GM23338 (cell line): ENCODE results near the gene LUZP2. TPM values are rescaled to one million over a fixed set of nuclear protein-coding genes. Genes with fewer than 3 reads are reported as not detected.

ENCODE experiments used
- ATAC-seq: fragments of 200-7000 bp; cut with Tn5 transposase; 3 replicates; pipeline ENCODE4 v1.9.1; 2020
- DNase-seq: peaks from one replicate; pipeline ENCODE4 v3.0.0-alpha.2; 2015; ENCODE audit warnings: low spot score
- H2AFZ ChIP-seq: fragments of 200-600 bp; sonication (generic); 2 replicates; pipeline ENCODE4 v1.8.0; 2016; ENCODE audit warnings: antibody characterized with exemption, mild to moderate bottlenecking, moderate library complexity
- H3F3A ChIP-seq: fragments of 200-600 bp; sonication (generic); replicated peaks from 2 replicates; pipeline ENCODE4 v1.8.0; 2017; ENCODE audit warnings: antibody characterized with exemption, mixed run types, low read depth
- H3K27ac ChIP-seq: fragments of 200-600 bp; sonication (generic); 2 replicates; pipeline ENCODE4 v1.6.1; 2016; ENCODE audit warnings: low read depth
- H3K27me3 ChIP-seq: fragments of 200-600 bp; sonication (generic); 2 replicates; pipeline ENCODE4 v1.8.0; 2016; ENCODE audit warnings: mild to moderate bottlenecking, mixed run types, moderate library complexity; ENCODE audit not compliant: insufficient read depth
- H3K36me3 ChIP-seq: fragments of 200-600 bp; sonication (generic); 2 replicates; pipeline ENCODE4 v1.8.0; 2016; ENCODE audit warnings: mild to moderate bottlenecking; ENCODE audit not compliant: insufficient read depth
- H3K4me1 ChIP-seq: fragments of 200-600 bp; sonication (generic); 2 replicates; pipeline ENCODE4 v1.8.0; 2016; ENCODE audit warnings: mild to moderate bottlenecking, moderate library complexity; ENCODE audit not compliant: insufficient read depth
- H3K4me2 ChIP-seq: fragments of 200-600 bp; sonication (generic); 2 replicates; pipeline ENCODE4 v1.7.1; 2017; ENCODE audit warnings: mixed run types
- H3K4me3 ChIP-seq: fragments of 200-600 bp; sonication (generic); 2 replicates; pipeline ENCODE4 v1.6.1; 2016; ENCODE audit warnings: mixed run types
- H3K79me2 ChIP-seq: fragments of 200-600 bp; sonication (generic); replicated peaks from 2 replicates; pipeline ENCODE4 v1.8.0; 2017; ENCODE audit warnings: mild to moderate bottlenecking; ENCODE audit not compliant: insufficient read depth
- H3K9me2 ChIP-seq: fragments of 200-600 bp; sonication (generic); 2 replicates; pipeline ENCODE4 v1.8.0; 2017; ENCODE audit not compliant: insufficient read depth
- H4K20me1 ChIP-seq: fragments of 200-600 bp; sonication (generic); replicated peaks from 2 replicates; pipeline ENCODE4 v1.8.0; 2017; ENCODE audit warnings: mild to moderate bottlenecking; ENCODE audit not compliant: insufficient read depth
- H3K27ac Mint-ChIP-seq: 2 replicates; pipeline ENCODE4 v1.8.0; 2020; ENCODE audit warnings: inconsistent platforms, mild to moderate bottlenecking, moderate library complexity, mixed read lengths
- H3K27me3 Mint-ChIP-seq: 3 replicates; pipeline ENCODE4 v1.8.0; 2022; ENCODE audit warnings: low read depth, mild to moderate bottlenecking, moderate library complexity, mixed read lengths, inconsistent platforms; ENCODE audit not compliant: insufficient read depth, poor library complexity
- H3K36me3 Mint-ChIP-seq: 3 replicates; pipeline ENCODE4 v1.8.0; 2021; ENCODE audit warnings: low read depth, mild to moderate bottlenecking, inconsistent platforms, moderate library complexity, mixed read lengths
- H3K4me1 Mint-ChIP-seq: 3 replicates; pipeline ENCODE4 v1.8.0; 2020; ENCODE audit warnings: mild to moderate bottlenecking, inconsistent platforms, mixed read lengths
- H3K4me3 Mint-ChIP-seq: 3 replicates; pipeline ENCODE4 v1.8.0; 2021; ENCODE audit warnings: moderate library complexity, mild to moderate bottlenecking, inconsistent platforms, mixed read lengths
- H3K9me3 Mint-ChIP-seq: 3 replicates; pipeline ENCODE4 v1.8.0; 2020; ENCODE audit warnings: moderate library complexity, mild to moderate bottlenecking, inconsistent platforms, mixed read lengths
- CREB1 ChIP-seq: fragments of 250-450 bp; sonication (Bioruptor Pico); IDR thresholded peaks from 2 replicates; pipeline ENCODE4 v1.5.0; 2020; ENCODE audit warnings: low read depth, mild to moderate bottlenecking, moderate library complexity
- EZH2 ChIP-seq: fragments of 200-600 bp; sonication (generic); IDR thresholded peaks from one replicate; pipeline ENCODE4 v1.8.0; 2017; ENCODE audit warnings: antibody characterized with exemption, mild to moderate bottlenecking, low read depth; ENCODE audit not compliant: unreplicated experiment
- JUNB ChIP-seq: IDR thresholded peaks from one replicate; pipeline ENCODE4 v1.6.1; 2016; ENCODE audit warnings: antibody characterized with exemption; ENCODE audit not compliant: unreplicated experiment
- POLR2AphosphoS5 ChIP-seq: IDR thresholded peaks from 2 replicates; pipeline ENCODE4 v1.6.1; 2016; ENCODE audit warnings: antibody characterized with exemption, low read depth
- STAT1 ChIP-seq: IDR thresholded peaks from one replicate; pipeline ENCODE4 v1.6.1; 2016; ENCODE audit warnings: antibody characterized with exemption; ENCODE audit not compliant: unreplicated experiment
- ZNF114 ChIP-seq: fragments of 250-450 bp; sonication (Bioruptor Pico); IDR thresholded peaks from 2 replicates; pipeline ENCODE4 v1.5.0; 2020; ENCODE audit warnings: mild to moderate bottlenecking, moderate library complexity
- ZNF331 ChIP-seq: fragments of 250-450 bp; sonication (Bioruptor Pico); IDR thresholded peaks from 2 replicates; pipeline ENCODE4 v1.5.0; 2020; ENCODE audit warnings: low read depth, mild to moderate bottlenecking, moderate library complexity
- polyA plus RNA-seq: library from polyadenylated mRNA; unstranded; fragments of >200 nt; fragmentation: Nextera tagmentation; extraction: Ambion mirVana; gene quantifications from 2 replicates; pipeline ENCODE4 v1.2.1, GENCODE V29; 2016
- total RNA-seq: library from RNA; depleted of rRNA; stranded (reverse); fragments of >200 nt; shearing (Covaris generic); gene quantifications from 2 replicates; pipeline ENCODE4 v1.2.3, GENCODE V29; 2014
- TF ChIP-seq, protein P1 (sequence below): fragments of 250-450 bp; sonication (Bioruptor Pico); IDR thresholded peaks from 2 replicates; pipeline ENCODE4 v1.5.0; 2020; ENCODE audit warnings: mild to moderate bottlenecking, moderate library complexity
- TF ChIP-seq, protein P2 (sequence below): IDR thresholded peaks from 2 replicates; pipeline ENCODE4 v1.6.1; 2016; ENCODE audit warnings: antibody characterized with exemption

The LUZP2 gene
- total and polyA plus RNA-seq, 2 experiments from 2014 or later: 2.0 to 9.2 TPM

DNA sequence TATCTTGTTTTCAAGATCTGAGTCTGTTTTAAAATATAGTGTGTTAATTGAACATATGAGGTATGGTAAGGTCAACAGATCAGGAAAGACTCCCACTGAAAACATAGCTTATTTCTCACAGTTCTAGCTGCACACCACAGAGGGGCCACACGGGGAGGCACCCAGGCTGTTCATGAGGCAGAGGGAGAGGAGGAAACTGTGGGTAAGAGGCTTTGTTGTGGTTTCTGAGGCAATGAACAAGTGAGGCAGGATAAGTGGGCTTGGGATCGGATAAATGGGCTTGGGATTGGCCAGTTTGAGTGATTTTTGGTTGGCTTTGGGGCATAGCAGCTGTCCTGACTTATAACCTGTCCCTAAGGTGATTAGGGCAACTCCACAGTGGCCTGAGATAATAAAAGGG is 242.1 kb downstream of the LUZP2 start (continued):
- TF ChIP-seq, protein P1, sequence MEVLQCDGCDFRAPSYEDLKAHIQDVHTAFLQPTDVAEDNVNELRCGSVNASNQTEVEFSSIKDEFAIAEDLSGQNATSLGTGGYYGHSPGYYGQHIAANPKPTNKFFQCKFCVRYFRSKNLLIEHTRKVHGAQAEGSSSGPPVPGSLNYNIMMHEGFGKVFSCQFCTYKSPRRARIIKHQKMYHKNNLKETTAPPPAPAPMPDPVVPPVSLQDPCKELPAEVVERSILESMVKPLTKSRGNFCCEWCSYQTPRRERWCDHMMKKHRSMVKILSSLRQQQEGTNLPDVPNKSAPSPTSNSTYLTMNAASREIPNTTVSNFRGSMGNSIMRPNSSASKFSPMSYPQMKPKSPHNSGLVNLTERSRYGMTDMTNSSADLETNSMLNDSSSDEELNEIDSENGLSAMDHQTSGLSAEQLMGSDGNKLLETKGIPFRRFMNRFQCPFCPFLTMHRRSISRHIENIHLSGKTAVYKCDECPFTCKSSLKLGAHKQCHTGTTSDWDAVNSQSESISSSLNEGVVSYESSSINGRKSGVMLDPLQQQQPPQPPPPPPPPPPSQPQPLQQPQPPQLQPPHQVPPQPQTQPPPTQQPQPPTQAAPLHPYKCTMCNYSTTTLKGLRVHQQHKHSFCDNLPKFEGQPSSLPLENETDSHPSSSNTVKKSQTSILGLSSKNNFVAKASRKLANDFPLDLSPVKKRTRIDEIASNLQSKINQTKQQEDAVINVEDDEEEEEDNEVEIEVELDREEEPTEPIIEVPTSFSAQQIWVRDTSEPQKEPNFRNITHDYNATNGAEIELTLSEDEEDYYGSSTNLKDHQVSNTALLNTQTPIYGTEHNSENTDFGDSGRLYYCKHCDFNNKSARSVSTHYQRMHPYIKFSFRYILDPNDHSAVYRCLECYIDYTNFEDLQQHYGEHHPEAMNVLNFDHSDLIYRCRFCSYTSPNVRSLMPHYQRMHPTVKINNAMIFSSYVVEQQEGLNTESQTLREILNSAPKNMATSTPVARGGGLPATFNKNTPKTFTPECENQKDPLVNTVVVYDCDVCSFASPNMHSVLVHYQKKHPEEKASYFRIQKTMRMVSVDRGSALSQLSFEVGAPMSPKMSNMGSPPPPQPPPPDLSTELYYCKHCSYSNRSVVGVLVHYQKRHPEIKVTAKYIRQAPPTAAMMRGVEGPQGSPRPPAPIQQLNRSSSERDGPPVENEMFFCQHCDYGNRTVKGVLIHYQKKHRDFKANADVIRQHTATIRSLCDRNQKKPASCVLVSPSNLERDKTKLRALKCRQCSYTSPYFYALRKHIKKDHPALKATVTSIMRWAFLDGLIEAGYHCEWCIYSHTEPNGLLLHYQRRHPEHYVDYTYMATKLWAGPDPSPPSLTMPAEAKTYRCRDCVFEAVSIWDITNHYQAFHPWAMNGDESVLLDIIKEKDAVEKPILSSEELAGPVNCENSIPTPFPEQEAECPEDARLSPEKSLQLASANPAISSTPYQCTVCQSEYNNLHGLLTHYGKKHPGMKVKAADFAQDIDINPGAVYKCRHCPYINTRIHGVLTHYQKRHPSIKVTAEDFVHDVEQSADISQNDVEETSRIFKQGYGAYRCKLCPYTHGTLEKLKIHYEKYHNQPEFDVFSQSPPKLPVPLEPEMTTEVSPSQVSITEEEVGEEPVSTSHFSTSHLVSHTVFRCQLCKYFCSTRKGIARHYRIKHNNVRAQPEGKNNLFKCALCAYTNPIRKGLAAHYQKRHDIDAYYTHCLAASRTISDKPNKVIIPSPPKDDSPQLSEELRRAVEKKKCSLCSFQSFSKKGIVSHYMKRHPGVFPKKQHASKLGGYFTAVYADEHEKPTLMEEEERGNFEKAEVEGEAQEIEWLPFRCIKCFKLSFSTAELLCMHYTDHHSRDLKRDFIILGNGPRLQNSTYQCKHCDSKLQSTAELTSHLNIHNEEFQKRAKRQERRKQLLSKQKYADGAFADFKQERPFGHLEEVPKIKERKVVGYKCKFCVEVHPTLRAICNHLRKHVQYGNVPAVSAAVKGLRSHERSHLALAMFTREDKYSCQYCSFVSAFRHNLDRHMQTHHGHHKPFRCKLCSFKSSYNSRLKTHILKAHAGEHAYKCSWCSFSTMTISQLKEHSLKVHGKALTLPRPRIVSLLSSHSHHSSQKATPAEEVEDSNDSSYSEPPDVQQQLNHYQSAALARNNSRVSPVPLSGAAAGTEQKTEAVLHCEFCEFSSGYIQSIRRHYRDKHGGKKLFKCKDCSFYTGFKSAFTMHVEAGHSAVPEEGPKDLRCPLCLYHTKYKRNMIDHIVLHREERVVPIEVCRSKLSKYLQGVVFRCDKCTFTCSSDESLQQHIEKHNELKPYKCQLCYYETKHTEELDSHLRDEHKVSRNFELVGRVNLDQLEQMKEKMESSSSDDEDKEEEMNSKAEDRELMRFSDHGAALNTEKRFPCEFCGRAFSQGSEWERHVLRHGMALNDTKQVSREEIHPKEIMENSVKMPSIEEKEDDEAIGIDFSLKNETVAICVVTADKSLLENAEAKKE: no peak
- TF ChIP-seq JUNB: no peak

DNA sequence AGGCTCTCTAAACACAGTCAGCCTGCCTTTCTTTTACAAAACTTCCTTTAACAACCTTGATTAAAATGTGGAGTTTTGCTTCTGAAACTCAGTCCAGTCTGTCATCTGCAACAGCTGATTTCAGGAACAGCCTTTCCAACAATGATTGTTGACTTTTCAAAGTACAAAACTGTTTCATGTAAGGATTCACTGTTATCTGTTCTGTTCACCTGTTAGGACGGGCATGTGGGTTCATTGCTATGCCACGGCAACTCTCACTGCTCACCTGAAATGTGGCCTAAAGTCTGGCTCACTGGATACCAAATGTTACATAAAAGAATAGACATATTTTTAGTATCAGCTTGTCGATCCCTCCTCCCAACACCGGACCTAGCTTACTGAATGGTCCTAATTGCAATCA is 242.8 kb downstream of the LUZP2 start:
- H3K27ac ChIP-seq: no peak overlapping the region
- H3K4me2 ChIP-seq: no peak overlapping the region
- no peaks in the 10 kb centered on the region for H3K9me2 ChIP-seq
- Mint-ChIP-seq H3K36me3 (no peaks in the 10 kb centered on the region; the same call in 2 of the 3 replicates), H3K4me1 (peaks cover 20% of the 10 kb centered on the region), H3K27me3 (peaks cover 3% of the 10 kb centered on the region), H3K4me3 (no peak overlapping the region), H3K9me3 (no peaks in the 10 kb centered on the region), H3K27ac (no peak overlapping the region)
- DNase-seq: no peak
- no peak overlapping the region for H3K4me3 ChIP-seq
- no peaks in the 10 kb centered on the region for H3K27me3 ChIP-seq
- no peaks in the 10 kb centered on the region for H3F3A ChIP-seq
- H4K20me1 ChIP-seq: no peaks in the 10 kb centered on the region
- H3K79me2 ChIP-seq: no peaks in the 10 kb centered on the region
- H2AFZ ChIP-seq: no peak overlapping the region; the same call in 1 of the 2 replicates
- no peak for ATAC-seq
- peaks cover 15% of the 10 kb centered on the region for H3K4me1 ChIP-seq
- no peaks in the 10 kb centered on the region for H3K36me3 ChIP-seq
- no peak for TF ChIP-seq POLR2AphosphoS5
- no peak for TF ChIP-seq EZH2
- TF ChIP-seq, protein P1: no peak
- TF ChIP-seq ZNF114 (CRISPR knock-in tag): no peak
- TF ChIP-seq JUNB: no peak
- TF ChIP-seq, protein P2, sequence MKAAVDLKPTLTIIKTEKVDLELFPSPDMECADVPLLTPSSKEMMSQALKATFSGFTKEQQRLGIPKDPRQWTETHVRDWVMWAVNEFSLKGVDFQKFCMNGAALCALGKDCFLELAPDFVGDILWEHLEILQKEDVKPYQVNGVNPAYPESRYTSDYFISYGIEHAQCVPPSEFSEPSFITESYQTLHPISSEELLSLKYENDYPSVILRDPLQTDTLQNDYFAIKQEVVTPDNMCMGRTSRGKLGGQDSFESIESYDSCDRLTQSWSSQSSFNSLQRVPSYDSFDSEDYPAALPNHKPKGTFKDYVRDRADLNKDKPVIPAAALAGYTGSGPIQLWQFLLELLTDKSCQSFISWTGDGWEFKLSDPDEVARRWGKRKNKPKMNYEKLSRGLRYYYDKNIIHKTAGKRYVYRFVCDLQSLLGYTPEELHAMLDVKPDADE: no peak
- TF ChIP-seq CREB1 (CRISPR knock-in tag): no peak
- TF ChIP-seq ZNF331 (CRISPR knock-in tag): no peak
- no peak for TF ChIP-seq STAT1
